HG03521 (cell line): Measurements from ENCODE around the gene RNF130.
"Not testable (repeated sequence)": the region's sequence is repeated elsewhere in the genome, so short reads cannot be mapped to it uniquely, and the experiment has no call there.

Source experiments
- ATAC-seq: cut with Tn5 transposase; IDR thresholded peaks from one replicate; pipeline ENCODE4 v1.9.1; 2021; ENCODE audit warnings: mild to moderate bottlenecking, moderate library complexity; ENCODE audit not compliant: unreplicated experiment

The RNF130 gene

GRCh38 chr5:180103487-180104167, 32.1 kb upstream of the RNF130 start:
- ATAC-seq, result no peak

- ATAC-seq, result no peak
Measured at GRCh38 chr5:180102636-180103035, 31.1 kb upstream of the RNF130 start.

- ATAC-seq, result no peak
Measured at GRCh38 chr5:180101451-180102105, 30.0 kb upstream of the RNF130 start.

DNA sequence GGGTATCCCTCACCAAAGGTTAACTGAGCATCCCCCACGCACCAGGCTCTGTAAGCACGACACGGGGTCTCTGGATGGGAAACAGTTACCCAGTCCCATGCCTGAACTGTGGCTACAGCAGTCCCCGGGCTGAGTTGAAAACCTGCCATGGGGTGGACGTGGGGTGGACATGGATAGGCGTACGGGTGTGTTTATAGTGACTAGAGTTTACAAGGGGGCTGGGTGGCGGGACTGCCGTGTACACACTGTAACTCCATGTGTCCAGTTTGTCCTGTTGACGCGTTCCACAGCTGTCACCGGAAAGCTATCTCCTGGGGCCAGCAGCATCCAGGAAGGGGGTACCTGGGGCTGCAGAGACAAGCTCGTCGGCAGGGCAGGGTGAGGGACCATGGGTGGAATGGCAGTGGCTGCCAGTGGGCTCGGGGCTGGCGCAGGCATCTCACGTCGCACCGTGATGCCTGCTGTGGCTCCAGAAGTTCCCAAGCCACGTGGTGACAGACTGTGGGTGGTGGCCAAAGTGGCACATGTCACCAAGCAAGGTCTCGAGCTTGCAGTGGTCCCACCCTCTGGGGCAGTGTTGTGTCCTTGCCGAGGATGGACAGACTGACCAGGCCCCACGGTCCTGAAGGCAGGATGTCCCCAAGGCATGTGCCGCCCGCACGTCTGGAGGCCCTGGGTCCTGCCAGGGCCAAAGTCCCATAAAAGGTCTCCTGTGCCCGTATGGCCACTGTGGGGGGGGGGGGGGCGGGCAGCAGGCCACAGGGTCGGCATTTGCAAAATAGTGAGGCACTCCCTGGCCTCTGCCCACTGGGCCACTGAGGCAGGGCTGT, 29.3 kb upstream of the RNF130 start:
- ATAC-seq, result no peak

- ATAC-seq, result no peak
Measured at GRCh38 chr5:180099733-180100611, 28.4 kb upstream of the RNF130 start.

- no peak for ATAC-seq
Measured at GRCh38 chr5:180098991-180099732, 27.6 kb upstream of the RNF130 start.

DNA sequence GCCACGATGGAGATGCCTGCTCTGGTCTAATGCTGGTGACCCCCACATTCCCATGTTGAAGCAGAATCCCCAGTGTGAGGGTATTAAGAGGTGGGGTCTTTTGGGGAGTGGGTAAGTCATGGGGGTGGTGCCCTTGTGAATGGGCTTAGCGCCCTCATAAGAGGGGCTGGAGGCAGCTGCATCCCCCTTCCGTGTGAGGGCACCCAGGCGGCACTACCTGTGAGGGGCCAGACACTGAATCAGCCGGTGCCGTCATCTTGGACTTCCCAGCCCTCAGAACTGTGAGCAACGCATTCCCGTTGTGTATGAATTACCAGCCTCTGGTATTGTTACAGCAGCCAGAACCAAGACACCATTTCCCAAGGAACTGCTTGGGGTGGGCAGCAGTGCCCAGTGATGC, 27.0 kb upstream of the RNF130 start:
- ATAC-seq, result no peak

- no peak for ATAC-seq
Measured at GRCh38 chr5:180097926-180098325, 26.4 kb upstream of the RNF130 start.

DNA sequence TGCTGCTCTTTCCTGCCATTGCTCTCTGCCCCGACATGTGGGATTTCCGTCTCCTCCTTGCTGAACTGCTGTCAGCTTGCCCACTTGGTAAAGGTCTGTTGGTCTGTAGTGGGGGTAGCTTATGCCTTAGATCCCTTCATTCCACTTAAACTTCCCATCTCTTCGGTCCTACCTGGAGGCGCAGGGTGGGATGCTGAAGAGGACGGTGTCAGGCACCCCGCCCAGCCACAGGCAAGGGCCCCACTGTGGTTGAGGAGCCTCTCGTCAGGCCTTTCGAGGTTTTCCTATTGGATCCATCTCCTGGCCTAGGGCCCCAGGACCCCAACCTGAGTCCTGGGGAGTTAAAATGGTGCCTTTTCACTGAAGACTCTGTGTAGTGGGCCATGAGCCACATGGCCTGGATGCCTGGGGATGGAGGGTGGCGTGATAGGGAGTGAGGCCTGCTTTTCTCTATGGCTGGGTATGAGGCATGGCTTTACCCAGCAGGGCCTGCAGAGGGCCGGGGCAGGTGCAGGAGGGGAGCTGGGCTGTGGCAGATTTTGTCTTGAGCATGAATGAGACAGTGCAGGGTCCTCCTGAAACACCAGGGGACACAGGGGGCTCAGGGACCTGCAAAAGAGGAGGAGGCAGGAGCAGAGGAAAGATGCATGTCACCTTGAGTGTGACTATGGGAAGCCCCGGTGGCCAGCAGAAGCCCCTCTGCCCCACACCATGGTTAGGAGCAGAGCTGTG, 25.8 kb upstream of the RNF130 start:
- ATAC-seq, result no peak

DNA sequence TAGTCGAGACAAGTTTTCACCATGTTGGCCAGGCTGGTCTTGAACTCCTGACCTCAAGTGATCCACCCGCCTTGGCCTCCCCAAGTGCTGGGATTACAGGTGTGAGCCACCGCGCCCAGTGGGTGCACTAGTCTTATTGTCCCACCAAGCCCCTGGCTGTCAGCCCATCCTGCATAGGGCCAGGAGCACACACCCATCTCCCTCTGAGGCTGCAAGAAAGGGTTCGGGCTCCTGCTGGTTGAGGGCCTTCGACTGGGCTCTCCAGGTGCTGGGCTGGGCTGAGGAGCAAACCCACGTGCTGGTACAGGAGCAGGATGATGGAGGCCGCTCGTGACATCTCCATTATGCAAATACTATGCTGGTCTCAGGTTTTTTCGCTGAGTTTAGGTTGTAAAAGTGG, 25.1 kb upstream of the RNF130 start:
- ATAC-seq, result no peak

DNA sequence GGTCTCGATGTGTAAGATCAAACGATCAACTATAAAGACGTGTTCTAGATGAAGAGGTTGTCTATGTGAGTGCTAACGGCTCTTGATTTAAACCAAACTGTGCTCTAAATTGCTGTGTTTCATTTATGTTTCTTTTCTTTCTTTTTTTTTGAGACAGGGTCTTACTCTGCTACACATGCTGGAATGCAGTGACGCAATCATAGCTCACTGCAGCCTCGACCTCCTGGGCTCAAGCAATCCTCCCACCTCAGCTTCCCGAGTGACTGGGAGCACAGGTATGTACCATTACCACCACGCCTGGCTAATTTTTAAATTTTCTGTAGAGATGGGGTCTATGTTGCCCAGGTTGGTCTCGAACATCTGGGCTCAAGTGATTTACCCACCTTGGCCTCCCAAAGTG, 24.0 kb upstream of the RNF130 start:
- no peak for ATAC-seq

DNA sequence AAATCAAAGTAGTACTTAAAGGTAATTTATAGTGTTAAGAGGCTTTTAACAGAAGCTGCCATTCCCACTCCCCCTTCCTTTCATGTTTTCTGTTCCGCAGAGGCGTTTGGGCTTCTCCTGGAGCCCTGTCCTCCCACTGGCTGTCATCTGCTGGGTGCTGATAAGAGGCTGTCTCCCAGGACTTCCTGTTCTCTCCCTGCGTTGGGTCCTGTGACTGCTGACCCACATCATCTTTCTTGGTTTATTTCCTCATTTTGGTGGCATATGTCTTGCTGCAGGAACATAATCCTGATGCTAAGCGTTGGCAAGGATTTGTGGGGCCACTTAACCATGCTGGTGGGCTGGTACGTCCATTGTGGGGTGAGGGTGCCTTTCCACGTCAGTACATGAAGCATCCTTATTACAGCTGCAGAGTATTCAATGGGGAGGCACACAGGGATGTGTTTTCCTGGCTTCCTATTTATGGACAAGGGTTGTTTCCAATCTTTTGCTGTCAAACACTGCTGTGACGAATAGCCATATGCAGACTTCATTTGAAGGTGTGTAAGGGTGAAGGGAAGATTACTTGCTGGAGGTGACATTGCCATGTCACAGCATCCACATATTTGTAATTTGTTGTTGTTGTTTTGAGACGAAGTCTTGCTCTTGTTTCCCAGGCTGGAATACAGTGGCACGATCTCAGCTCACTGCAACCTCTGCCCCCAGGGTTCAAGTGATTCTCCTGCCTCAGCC, 22.3 kb upstream of the RNF130 start:
- no peak for ATAC-seq

GRCh38 chr5:180093241-180093640, 21.7 kb upstream of the RNF130 start:
- no peak for ATAC-seq

DNA sequence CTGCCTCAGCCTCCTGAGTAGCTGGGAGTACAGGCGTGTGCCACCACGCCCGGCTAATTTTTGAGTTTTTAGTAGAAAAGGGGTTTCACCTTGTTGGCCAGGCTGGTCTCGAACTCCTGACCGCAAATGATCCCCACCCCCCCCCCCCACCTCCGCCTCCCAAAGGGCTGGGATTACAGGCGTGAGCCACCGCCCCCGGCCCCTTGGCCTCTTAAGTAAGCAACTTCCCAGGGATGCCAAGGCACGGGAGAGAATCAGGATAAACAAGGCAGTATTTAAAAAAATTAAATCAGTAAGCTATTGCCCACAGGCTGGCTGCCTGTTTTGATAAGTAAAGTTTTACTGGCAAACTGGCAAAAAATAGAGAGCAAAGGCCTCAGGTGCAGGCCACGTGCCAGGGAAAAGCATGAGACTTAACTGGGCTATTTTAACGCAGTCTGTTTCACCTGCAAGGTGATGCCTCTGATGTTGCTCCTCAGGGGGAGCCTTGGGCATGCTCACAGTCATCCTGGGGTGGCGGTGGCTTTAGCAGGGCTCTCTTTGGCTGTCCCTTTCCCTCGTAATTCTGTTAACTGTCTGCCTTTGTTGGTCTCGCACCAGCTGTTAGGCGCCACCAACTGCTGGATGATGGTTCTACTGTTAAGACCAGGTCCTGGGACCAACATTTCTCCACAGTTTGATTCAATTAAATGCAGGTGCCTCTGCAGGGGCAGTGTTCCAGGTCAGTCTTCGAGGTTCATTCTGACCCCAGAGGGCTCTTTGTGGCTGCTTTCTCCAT, 19.4 kb upstream of the RNF130 start:
- ATAC-seq, result no peak

- ATAC-seq, result no peak
Measured at GRCh38 chr5:180090098-180090768, 18.7 kb upstream of the RNF130 start.

DNA sequence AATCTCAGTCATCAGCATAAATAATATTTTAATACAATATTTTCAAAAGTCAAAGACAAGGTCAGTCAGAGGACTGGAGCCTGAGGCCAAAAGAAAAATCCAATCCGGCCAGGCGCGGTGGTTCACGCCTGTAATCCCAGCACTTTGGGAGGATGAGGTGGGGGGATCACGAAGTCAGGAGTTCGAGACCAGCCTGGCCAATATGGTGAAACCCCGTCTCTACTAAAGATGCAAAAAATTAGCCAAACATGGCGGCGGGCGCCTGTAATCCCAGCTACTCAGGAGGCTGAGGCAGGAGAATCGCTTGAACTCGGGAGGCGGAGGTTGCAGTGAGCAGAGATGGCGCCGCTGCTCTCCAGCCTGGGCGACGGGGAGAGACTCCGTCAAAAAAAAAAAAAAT, 18.1 kb upstream of the RNF130 start:
- not testable (repeated sequence) for ATAC-seq

DNA sequence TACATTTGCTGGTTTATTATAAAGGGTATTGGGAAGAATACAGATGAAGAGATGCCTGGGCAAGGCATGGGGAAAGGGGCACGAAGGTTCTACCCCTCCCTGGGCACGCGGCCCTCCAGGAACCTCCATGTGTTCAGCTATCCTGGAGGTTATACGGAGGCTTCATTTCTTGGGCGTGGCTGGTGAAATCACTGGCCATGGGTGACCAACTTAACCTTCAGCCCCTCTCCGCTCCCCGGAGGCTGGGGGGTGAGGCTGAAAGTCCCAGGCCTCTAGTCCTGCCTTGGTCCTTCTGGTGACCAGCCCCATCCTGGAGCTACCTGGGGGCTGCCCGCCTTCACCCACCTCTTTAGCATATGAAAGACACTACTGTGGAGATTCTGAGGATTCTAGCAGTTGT, 17.0 kb upstream of the RNF130 start:
- ATAC-seq, result no peak
